ENCODE results near the gene HDAC4.

The HDAC4 gene

DNA sequence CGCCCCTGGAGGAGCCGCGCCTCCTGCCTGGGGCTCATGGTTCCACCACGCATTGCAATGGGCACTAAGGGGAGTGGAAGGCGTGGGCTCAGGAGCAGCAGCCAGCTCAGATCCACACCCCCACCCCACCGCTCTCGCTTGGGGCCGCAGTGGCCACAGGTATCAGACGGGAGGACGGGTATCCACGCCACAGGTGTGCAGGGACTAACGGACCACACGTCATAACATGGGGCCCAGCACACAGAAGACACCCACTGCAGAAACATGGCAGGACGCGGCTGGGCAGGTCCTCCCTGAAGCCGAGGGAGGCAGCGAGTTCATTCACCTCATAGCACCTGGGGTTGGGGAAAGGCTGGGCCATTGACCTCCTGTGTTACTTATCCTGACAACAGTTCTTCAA, 13.0 kb downstream of the HDAC4 start:
- Mint-ChIP-seq H3K36me3 (peaks cover 6% of the 10 kb centered on the region), H3K9me3 (no peaks in the 10 kb centered on the region), H3K4me1 (no peaks in the 10 kb centered on the region), H3K4me3 (no peak overlapping the region), H3K27me3 (no peaks in the 10 kb centered on the region), H3K27ac (no peak overlapping the region)
- no peak for DNase-seq (ENCODE audit: low spot score in 2 of 2)
- no peak for ATAC-seq (ENCODE audit: low read depth)

DNA sequence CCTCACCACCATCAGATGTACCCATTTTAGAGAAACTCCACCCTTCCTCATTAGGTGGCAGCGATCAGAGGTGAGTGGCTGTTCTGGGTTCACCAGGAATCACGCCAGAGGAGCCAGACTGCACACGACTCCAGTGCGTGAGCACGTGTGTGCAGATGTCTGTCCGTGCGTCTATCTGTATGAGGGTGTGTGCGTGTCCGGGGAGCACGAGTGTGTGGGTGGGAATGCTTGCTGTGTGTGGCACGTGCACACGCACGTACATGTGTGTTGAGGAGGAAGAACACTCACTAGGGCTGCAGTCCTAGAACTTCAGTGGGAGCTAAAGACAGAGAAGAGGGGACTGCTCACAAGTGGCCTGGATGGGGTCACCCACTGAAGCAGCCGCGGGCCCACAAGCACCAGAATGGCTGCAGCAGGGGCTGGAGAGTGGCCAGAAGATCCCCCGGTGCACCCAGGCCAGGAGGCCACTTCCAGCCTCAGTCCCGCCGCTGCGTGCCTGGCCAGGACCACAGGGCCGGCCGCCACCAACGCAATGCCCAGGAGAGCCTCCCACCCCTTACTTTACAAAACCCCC, 13.9 kb downstream of the HDAC4 start:
- Mint-ChIP-seq H3K9me3 (no peaks in the 10 kb centered on the region), H3K4me1 (peaks cover under 1% of the 10 kb centered on the region), H3K36me3 (peaks cover 6% of the 10 kb centered on the region), H3K27ac (no peak overlapping the region), H3K4me3 (no peak overlapping the region), H3K27me3 (no peaks in the 10 kb centered on the region)
- ATAC-seq (ENCODE audit: low read depth) (no peak), DNase-seq (ENCODE audit: low spot score in 2 of 2) (no peak)

DNA sequence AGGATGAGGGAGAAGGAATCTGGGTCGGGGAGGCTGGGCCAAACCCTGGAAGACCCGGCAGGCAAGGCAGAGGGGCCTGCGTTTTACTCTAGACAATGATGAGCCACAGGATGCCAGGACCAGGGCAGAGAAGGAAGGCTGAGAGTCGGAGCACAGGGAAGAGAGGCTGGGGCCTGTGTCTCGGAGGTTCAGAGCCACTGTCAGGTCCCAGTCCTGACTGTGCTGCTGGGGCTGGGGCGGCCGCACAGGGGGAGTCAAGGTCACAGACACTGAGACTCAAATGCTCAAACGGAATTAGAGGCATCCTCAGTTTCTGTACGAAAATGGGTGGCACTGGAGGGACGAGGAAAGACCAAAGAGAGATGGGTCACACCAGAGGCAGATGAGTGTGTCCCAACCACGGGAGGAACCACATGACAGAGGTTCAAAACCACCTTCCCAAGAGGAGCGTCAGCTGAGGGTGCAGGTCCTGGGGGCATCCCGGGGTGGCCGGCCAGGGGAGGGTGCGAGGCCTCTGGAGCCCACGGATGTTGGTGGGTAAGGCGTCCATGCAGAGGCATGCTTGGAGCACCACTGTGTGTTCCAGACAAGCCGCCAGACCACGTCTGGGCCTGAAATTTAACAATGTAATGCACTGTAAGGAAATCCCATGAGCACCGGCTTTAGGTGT, 14.7 kb downstream of the HDAC4 start:
- peaks cover 8% of the 10 kb centered on the region for H3K4me1 Mint-ChIP-seq
- no peaks in the 10 kb centered on the region for H3K27me3 Mint-ChIP-seq
- DNase-seq (ENCODE audit: low spot score in 2 of 2) = no peak
- H3K9me3 Mint-ChIP-seq = no peaks in the 10 kb centered on the region
- no peak overlapping the region for H3K4me3 Mint-ChIP-seq
- H3K27ac Mint-ChIP-seq = peak overlapping the region; percentile 19
- no peak for ATAC-seq (ENCODE audit: low read depth)
- H3K36me3 Mint-ChIP-seq = peaks cover 6% of the 10 kb centered on the region

DNA sequence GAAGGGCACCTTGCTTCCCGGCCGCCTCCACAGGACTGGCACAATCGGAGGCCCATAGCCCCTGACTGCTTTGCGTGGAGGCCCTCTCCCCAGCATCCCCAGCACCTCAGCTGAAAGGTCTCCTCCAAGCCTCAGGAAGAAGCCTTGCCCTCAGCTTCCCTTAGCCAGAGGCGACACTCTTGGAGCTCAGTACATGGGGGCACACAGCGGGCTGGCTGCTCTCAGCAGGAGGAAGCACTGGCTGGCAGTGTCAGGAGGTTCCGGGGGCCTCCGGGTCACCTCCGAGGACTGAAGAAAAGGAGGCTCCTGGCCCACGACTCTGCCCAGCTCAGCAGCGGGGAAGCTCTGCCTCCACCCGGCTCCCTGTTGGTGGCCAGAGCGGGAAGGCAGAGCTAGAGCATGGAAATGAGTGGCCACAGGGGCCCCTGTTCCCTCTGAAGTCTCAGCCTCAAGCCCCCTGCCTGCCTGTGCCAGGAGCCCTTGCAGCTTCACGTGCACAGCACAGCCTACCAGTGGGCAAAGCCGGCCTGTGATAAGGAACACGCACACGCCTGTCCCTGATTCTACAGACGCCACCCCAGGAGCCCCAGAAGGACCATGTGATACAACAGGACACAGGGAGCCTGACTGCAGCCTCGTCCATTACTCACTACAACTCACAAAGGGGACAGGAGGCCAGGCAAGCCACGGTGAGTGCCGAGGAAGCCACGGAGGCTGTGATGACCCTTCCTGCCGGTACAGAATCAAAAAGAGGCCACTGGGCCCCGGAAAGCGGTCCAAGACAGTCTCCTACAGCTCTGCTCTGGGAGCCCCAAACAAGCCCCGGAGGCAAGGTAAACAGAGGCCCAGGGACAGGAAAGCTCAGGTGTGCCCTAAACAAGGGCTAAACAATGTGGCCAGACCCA, 15.5 kb downstream of the HDAC4 start:
- ATAC-seq (ENCODE audit: low read depth) = no peak
- peak overlapping the region; percentile 19 for H3K27ac Mint-ChIP-seq
- H3K27me3 Mint-ChIP-seq = no peaks in the 10 kb centered on the region
- DNase-seq (ENCODE audit: low spot score in 2 of 2) = no peak
- peaks cover 6% of the 10 kb centered on the region for H3K36me3 Mint-ChIP-seq
- H3K4me3 Mint-ChIP-seq = no peak overlapping the region
- peaks cover 12% of the 10 kb centered on the region for H3K4me1 Mint-ChIP-seq
- H3K9me3 Mint-ChIP-seq = no peaks in the 10 kb centered on the region

GRCh38 chr2:239383759-239384156, 17.1 kb downstream of the HDAC4 start:
- Mint-ChIP-seq H3K9me3 (no peaks in the 10 kb centered on the region), H3K36me3 (peaks cover 4% of the 10 kb centered on the region), H3K27me3 (no peaks in the 10 kb centered on the region), H3K4me1 (peaks cover 12% of the 10 kb centered on the region), H3K27ac (peak overlapping the region; percentile 68), H3K4me3 (no peak overlapping the region)
- DNase-seq (ENCODE audit: low spot score in 2 of 2) (no peak), ATAC-seq (ENCODE audit: low read depth) (no peak)

DNA sequence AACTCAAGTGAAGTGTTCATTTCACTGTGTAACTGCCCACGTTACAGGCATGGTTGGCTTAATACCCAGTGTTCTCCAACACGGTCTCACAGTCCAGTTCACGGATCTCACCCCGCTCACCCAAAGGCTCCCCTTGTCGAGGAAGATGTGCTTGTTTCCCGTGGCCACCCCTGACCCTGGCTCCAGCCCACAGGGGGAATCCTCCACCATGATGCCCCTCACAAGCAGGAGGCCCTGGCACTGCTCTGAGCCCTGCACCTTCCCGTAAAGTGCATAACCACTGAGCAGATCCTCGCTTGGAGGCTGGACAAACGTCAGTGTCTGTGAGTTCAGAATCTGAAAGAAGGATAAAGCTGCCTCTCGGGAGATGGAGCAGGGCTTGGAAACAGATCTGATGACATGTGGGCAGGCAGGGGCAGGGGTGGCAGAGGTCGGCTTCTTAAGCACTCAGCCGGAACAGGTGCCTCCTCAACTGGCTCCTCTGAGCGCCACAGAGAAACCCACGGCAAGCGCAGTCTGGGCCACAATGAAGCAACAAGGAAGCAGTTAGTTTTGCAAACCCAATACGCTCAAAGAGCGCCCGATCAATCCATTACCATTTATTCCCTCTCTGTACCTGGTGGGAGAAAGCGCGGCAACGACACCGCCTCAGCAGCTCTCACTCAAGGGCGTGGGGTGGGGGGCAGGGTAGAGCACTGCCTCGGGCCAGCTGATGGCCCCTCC, 17.6 kb downstream of the HDAC4 start:
- Mint-ChIP-seq H3K27me3 (no peaks in the 10 kb centered on the region), H3K27ac (peak overlapping the region; percentile 98), H3K9me3 (no peaks in the 10 kb centered on the region), H3K4me1 (peaks cover 12% of the 10 kb centered on the region), H3K4me3 (no peak overlapping the region), H3K36me3 (peaks cover 4% of the 10 kb centered on the region)
- ATAC-seq (ENCODE audit: low read depth) (no peak), DNase-seq (ENCODE audit: low spot score in 2 of 2) (no peak)

GRCh38 chr2:239382384-239382880, 18.4 kb downstream of the HDAC4 start:
- peaks cover 4% of the 10 kb centered on the region for H3K36me3 Mint-ChIP-seq
- peaks cover 14% of the 10 kb centered on the region for H3K4me1 Mint-ChIP-seq
- ATAC-seq (ENCODE audit: low read depth) (no peak), DNase-seq (ENCODE audit: low spot score in 2 of 2) (no peak)
- H3K27me3 Mint-ChIP-seq = no peaks in the 10 kb centered on the region
- no peaks in the 10 kb centered on the region for H3K9me3 Mint-ChIP-seq
- H3K4me3 Mint-ChIP-seq = no peak overlapping the region
- peak overlapping the region; percentile 98 for H3K27ac Mint-ChIP-seq

- peak; percentile 79 for ATAC-seq (ENCODE audit: low read depth)
- Mint-ChIP-seq H3K36me3 (peaks cover 4% of the 10 kb centered on the region), H3K27me3 (no peaks in the 10 kb centered on the region), H3K9me3 (no peaks in the 10 kb centered on the region), H3K4me1 (peaks cover 14% of the 10 kb centered on the region), H3K4me3 (peak overlapping the region; percentile 92), H3K27ac (peak overlapping the region; percentile 98)
- peak; percentile 75 to 78 for DNase-seq (ENCODE audit: low spot score in 2 of 2)
These were observed 19.1 kb downstream of the HDAC4 start for GRCh38 chr2:239381709-239382134.

DNA sequence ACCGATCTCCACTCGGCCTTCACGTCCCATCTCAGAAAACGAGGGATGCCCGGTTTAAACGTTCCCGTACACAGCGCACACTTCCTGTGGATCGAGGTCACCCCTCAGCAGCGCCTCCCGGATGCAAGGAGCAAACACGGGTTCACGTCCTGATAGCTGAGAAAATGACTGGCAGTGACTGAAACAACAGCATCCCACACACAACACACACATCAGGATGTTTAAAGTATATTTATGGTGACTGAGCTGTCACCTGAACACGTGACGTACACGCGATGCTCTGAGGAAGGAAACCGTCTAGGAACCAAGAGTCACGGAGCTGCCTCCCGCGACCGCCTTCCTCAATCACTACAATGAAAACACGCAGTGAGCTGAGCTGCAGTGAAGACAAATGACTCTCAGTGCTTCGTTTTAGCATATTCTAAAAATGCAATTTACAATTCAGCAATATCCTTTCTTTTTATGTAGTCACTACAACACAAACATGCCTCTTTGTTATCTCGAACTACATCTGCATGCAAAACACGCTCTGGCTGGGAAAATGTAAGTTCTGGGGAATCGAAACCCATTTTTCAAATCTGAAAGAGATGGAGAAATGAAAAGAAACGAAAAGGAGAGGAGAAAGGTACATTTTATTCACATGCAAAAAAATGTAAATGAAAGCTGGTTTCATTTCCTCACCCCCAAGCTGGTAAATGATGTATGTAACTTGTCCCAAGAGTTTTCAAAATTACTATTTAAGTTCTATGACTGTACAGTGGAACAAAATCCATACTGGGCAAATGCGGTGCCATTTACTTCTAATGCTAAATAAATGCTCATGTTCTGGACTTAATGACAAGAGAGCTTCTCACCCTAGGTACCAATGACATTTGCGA, 19.8 kb downstream of the HDAC4 start:
- no peaks in the 10 kb centered on the region for H3K9me3 Mint-ChIP-seq
- no peaks in the 10 kb centered on the region for H3K27me3 Mint-ChIP-seq
- H3K4me3 Mint-ChIP-seq = peak overlapping the region; percentile 92
- peak; percentile 52 to 63 for DNase-seq (ENCODE audit: low spot score in 2 of 2)
- H3K36me3 Mint-ChIP-seq = peaks cover 3% of the 10 kb centered on the region
- peak; percentile 70 for ATAC-seq (ENCODE audit: low read depth)
- H3K27ac Mint-ChIP-seq = peak overlapping the region; percentile 98
- peaks cover 14% of the 10 kb centered on the region for H3K4me1 Mint-ChIP-seq

DNA sequence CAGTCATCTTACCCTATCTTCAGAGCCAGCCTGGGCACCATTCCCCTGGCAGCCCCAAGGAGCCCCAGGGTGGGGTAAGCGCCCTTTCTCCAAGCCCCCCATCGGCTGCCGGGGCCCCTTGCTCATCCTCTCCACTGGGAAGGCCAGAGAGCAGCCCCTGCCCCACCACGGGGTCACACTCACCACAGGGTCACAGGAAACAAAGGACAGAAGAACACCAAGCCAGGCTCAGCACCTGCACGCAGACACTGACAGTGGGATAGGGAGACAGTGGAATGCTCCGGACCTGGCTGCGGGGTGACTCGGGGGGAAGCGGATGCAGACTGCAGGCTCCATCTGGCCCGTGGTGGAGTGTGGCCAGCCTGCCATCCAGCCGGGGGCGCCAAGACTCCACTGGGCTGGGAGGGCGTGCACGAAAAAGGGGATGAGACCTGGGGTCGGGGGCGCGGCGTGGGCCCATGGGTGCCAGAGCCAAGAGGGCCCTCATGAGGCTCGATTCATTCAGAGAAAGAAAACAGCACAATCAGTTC, 21.1 kb downstream of the HDAC4 start:
- Mint-ChIP-seq H3K4me3 (peak overlapping the region; percentile 11), H3K36me3 (no peaks in the 10 kb centered on the region), H3K4me1 (peaks cover 14% of the 10 kb centered on the region), H3K27ac (no peak overlapping the region), H3K27me3 (no peaks in the 10 kb centered on the region), H3K9me3 (no peaks in the 10 kb centered on the region)
- no peak for ATAC-seq (ENCODE audit: low read depth)
- no peak for DNase-seq (ENCODE audit: low spot score in 2 of 2)

GRCh38 chr2:239378918-239379640, 21.7 kb downstream of the HDAC4 start:
- no peaks in the 10 kb centered on the region for H3K27me3 Mint-ChIP-seq
- H3K4me3 Mint-ChIP-seq = no peak overlapping the region
- no peak for ATAC-seq (ENCODE audit: low read depth)
- H3K36me3 Mint-ChIP-seq = no peaks in the 10 kb centered on the region
- H3K9me3 Mint-ChIP-seq = no peaks in the 10 kb centered on the region
- H3K4me1 Mint-ChIP-seq = peaks cover 14% of the 10 kb centered on the region
- no peak for DNase-seq (ENCODE audit: low spot score in 2 of 2)
- no peak overlapping the region for H3K27ac Mint-ChIP-seq

Measured in memory B cell (primary cell).